KG1 (cell line): ENCODE measurements around the gene COL18A1.

Experiments
- DNase-seq: peaks from one replicate; lab custom pipeline; 2025; lab: John Stamatoyannopoulos, UW

The COL18A1 gene

DNA sequence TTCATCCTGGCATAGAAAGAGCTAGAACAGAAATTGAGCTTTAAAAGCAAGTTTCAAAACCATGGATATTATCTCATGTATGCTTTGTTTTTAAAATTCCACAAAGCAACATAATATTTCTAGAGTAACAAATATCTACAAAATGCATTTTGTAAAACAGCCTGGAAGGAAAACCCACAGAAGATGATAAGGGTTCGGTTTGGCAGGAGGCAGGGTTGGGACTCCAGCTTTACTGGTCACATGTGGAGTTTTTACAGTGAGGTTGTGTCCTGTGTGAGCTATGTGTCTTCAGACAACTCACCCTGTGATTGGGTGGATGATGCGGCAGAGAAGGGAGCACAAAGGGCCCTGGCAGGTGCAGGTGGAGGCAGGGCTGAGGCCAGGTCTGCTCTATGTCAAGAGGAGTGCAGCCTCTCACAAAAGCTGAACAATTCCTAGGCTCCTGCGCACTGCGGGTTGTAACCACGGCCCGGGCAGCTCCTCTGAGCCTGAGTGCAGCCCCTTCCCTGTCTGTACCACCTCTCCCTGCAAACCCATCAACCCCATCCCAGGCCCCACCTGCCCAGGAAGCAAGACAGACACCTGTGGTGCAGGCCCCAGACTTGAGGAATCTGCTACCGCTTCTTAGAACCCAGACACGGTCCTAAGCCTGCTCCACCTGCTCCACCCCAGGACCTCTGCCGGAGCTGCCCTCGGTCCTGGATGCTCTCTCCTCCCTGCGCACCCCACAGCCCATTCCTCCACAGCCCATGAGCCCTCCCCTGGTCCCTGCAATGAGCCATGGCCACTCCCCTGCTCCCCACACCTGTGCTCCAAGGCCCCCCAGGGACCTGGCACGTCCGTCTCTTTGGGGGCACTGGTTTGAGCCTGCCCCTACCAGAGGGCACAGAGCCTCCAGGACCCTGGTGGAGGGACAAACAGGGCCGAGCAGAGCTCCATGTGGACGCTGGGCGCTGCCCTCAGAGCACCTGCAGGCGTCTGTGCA, 2.8 kb upstream of the COL18A1 start:
- no peak for DNase-seq

GRCh38 chr21:45403133-45403824, 1.7 kb upstream of the COL18A1 start:
- DNase-seq = no peak

DNA sequence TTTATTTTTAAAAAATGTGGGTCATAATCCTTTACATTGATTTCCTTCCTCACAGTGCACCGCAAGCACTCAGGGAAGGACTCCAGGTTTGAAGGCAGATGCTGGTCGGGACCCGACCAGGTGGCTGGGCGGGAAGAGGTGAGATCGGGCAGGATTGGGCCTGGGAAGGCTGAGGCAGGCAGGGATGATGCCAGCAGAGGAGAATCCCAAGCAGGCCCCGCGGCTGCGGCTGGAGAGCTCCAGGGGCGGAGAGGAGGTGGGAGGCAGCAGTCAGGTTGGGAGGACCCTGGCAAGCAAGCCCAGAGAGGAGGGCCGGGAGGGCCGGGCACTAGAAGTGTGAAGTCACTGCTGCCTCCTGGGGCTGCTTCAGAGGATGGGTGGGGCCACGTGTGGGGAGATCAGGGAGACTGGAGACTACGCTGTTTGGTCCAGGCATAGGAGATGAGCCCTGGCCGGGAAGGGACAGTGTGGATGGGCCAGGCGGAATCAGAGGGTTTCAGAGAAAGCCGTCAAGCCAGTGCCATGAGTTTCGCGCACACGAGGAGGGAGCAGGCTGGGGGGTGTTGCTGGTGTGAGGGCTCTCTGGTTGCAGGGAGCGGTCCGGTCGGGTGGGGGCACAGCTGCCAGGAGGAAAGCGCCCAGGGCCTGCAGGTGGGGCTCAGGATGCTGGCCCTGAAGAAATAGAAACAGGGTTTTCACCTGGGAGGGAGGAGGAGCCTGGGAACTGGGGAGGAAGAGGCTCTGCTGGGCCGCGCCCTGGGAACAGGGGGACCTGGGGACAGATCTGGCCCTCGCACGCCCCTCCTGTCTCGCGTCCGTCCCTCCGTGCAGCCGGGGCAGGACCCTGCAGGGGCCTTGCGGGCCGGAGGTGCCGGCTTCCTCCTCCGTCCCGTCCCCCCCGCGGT, 888 bp upstream of the COL18A1 start:
- DNase-seq = no peak

DNA sequence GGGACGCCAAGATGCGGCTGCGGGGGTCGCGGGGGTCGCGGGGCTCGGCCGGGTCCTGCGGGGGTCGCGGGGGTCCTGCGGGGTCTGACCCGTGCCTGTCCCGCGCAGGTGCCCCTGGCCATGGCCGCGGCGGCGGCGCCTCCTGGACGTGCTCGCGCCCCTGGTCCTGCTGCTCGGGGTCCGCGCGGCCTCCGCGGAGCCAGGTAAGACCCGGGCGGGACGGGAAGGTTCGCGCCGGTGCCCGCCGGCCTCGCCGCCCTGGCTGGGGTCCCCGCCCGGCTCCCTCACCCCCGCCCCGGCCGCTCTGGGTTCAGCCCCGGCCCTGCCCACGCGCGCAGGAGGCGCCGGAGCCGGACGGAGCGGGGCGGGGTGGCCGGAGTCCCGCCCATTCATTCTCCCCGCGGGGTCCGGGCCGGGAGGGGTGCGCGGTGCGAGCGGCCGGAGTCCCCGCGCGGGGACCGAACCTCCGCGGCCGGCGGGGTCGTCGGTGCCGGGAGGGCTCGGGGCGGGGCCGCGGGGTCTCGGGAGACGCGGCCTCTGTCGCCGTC, 380 bp downstream of the COL18A1 start:
- DNase-seq = no peak

DNA sequence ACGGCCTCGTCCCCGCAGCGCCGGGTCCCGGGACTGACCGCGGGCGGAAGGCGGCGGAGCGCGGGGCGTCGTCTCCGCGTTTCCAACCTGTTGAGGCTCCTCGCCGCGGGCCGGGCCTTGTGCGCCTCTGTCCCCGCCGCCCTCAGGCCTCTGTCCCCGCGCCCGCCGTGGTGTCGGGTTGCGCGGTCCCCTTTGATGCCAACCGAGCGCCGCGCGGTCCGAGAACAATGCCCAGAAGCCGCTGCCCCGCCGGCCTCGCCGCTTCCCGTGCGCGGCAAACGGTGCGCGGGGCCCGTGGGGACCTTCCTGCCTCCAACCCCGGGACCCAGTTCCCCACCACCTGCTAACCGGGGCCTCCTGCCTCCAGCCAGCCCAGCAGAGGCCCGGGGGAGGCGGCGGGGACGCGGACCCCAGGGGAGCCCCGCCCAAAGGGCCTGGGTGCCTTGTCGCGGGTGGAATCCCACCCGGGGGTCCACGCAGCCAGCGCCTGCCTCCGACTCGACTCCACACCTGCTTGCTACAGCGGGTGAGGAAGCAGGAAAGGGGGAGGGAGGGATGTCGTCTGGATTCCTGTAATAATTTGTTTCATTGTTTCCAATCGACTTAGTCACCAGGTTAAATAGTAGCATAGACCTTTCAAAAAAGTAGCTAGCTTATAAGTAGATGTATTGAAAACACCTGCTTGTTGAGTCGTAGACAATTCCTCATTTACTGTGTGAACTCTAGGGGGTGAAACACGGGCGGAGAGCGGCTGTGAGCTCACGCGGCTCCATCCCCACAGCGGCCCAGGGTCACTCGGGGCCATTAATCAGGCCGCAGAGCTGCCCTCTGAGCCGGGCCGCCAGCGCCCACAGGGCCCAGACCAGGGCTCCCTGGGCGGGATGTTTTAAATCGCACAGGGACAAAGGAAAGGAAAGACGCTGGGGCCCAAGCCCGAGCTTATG, 1.1 kb downstream of the COL18A1 start:
- DNase-seq = no peak

GRCh38 chr21:45406801-45407628, 2.0 kb downstream of the COL18A1 start:
- DNase-seq = no peak

GRCh38 chr21:45407629-45408247, 2.8 kb downstream of the COL18A1 start:
- no peak for DNase-seq

DNA sequence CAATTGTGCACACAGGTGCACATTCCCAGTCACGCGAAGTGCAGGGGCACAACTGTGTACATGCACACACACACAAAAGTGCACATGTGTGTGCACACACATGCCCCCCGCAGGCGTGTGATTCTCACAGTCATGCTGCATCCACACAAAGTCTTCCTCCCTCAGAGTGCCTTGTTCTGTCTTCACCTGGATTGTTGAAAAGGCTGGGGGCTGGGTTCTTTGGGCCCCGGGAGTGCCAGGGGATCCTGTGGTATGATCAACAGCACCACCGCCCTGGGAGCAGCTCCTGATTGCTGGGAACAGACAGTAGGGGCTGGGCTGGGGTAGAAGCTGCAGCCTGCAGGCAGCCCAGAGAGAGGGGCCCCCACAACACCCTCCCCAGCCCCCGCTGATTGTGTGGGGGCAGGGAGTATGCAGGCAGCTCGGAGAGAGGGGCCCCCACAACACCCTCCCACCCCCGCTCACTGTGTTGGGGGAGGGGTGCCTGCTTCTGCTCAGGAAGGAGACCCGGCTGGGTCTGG, 3.4 kb downstream of the COL18A1 start:
- no peak for DNase-seq

DNA sequence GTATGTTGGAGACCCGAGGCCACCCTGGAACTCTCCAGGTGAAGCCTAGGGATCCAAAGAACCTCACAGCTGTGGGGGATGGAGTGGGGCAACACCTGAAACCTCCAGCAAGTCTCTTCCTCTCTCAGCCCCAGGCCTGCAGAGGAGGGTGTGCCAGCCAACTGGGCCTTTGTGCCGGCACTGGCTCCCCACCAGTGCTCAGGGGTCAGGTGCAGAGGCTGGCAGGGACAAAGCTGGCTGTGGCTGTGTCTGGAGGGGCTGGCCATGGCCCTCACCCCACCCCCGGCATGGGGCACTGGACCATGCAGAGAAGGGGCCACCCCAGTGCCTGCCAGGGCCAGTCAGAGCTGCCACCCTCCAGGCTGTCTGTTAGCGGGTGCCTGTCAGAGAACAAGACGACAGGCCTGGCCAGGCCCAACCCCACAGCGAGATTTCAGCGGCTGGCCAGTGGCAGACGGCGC, 3.9 kb downstream of the COL18A1 start:
- DNase-seq = no peak

DNA sequence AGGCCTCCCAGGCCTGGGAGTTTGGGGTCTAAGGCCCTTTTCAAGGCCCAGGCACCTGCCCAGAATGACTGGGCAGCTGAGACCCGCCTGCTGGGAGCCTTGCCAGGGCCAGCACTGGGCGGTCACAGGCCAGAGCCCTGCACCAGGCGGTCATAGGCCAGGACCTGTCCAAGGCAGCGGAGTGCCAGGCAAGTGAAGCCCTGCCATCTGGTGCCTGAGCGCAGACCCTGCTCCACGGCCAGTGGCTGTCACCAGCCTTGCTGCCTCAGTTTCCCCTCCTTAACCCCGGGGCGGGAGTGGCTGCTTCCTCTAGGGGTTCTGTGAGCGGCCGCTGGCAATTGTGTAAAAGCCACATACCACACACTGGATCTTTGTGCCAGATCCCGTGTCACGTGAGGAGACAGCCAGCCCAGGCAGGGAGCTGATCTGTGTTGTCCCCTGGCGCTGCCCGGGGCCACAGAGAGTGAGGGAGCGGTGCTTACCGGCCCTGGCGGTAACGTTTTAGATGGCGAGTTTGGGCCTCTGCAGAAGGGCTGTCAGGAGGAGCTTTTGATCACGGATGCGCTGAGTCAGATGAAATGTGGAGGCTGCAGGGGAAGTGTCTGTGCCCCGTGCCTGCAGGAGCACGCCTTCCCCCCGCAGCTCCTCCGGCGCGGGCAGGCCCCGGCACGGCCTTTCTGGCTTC, 4.6 kb downstream of the COL18A1 start:
- DNase-seq = no peak

GRCh38 chr21:45410151-45410864, 5.3 kb downstream of the COL18A1 start:
- DNase-seq = no peak

GRCh38 chr21:45410865-45411809, 6.2 kb downstream of the COL18A1 start:
- DNase-seq = no peak

- DNase-seq = no peak
Measured at GRCh38 chr21:45411810-45412206, 6.8 kb downstream of the COL18A1 start.

- no peak for DNase-seq
Measured at GRCh38 chr21:45412491-45412890, 7.5 kb downstream of the COL18A1 start.

GRCh38 chr21:45412909-45413611, 8.1 kb downstream of the COL18A1 start:
- no peak for DNase-seq

DNA sequence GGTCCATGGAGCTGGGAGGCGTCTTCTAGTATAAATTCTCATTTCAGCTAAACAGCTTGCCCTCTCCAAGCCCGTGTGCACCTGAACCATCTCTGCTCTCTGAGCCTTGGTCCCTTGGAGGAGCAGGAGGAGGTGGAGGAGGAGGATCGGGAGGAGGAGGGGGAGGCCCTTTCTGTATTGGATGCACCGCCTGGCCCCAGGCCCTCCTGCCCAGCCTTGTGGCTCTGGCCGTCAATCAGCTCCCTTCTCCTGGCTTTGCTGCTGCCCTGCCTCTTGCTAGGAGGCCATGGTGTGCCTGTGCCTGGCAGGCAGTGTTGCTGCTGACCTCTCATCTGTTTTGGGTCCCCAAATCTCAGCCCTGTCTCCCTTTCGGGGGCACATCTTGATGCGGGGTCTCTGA, 9.0 kb downstream of the COL18A1 start:
- DNase-seq = no peak
